GM12891 (cell line): ENCODE data around the gene IRAK1.

Experiments used
- DNase-seq: peaks from one replicate; pipeline ENCODE4 v3.0.0; 2011; ENCODE audit warnings: low spot score; ENCODE audit not compliant: insufficient read length
- FAIRE-seq: peaks from 2 replicates; lab custom pipeline; 2011; peaks lifted over from hg19 to GRCh38; lab: Jason Lieb, UNC
- PAX5 ChIP-seq: IDR thresholded peaks from 2 replicates; pipeline ENCODE4 v1.6.1; 2011; ENCODE audit warnings: low read length, moderate library complexity, mild to moderate bottlenecking; ENCODE audit not compliant: insufficient read depth, severe bottlenecking
- POLR2A ChIP-seq: IDR thresholded peaks from 2 replicates; pipeline ENCODE4 v1.6.1; 2011; ENCODE audit warnings: low read depth, low read length, control low read depth
- POLR2AphosphoS5 ChIP-seq: IDR thresholded peaks from 2 replicates; pipeline ENCODE4 v1.6.1; 2011; ENCODE audit warnings: low read depth, low read length, control low read depth
- POU2F2 ChIP-seq: IDR thresholded peaks from 2 replicates; pipeline ENCODE4 v1.6.1; 2011; ENCODE audit warnings: low read depth, mild to moderate bottlenecking, control low read depth, low read length, moderate library complexity
- SPI1 ChIP-seq: IDR thresholded peaks from 2 replicates; pipeline ENCODE4 v1.6.1; 2011; ENCODE audit warnings: low read depth, low read length, control low read depth
- TAF1 ChIP-seq: IDR thresholded peaks from 2 replicates; pipeline ENCODE4 v1.6.1; 2011; ENCODE audit warnings: low read depth, low read length, control low read depth

IRAK1 gene

GRCh38 chrX:153967536-153968224 is 52.0 kb downstream of the IRAK1 start:
- no peak for DNase-seq
- peak; percentile 96 for FAIRE-seq
- TF ChIP-seq POLR2A (no peak), SPI1 (no peak), POU2F2 (no peak), PAX5 (no peak), POLR2AphosphoS5 (no peak), TAF1 (no peak)

DNA sequence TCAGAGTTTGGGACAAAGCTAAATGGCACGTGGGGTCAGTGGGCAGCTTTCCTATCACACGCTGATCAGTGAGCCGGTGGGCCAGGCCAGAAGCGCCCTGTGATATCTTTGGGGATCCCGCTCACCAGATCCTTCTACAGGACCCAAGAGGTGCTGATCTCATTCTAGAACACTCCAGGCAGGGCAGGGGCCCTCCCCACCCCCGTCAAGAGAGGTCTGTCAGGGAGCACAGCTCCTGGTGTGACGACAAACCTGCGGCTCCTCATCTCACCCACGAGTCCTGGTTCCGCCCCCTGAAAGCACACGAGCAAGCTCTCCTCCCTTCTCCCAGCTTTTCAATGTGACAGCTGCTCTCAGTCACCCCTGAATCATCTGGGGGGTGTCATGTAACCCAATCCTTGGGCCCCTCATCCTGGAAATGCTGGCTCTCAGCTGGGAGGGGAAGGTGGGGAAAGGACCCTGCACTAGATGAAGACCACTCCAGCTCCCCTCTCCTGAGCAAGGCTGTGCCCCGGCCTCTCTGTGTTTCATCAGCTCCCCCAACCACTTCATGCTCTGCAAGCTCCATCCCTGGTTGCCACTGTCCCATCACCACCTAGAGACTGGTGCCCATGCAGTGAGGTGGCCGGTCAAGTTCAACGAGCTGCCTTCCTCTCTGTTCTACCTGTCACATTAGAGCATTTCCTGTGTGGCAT is 52.7 kb downstream of the IRAK1 start:
- no peak for DNase-seq
- TF ChIP-seq POLR2A (no peak), POLR2AphosphoS5 (peak; percentile 37; the same call in 1 of the 2 replicates)
- no peak for FAIRE-seq

DNA sequence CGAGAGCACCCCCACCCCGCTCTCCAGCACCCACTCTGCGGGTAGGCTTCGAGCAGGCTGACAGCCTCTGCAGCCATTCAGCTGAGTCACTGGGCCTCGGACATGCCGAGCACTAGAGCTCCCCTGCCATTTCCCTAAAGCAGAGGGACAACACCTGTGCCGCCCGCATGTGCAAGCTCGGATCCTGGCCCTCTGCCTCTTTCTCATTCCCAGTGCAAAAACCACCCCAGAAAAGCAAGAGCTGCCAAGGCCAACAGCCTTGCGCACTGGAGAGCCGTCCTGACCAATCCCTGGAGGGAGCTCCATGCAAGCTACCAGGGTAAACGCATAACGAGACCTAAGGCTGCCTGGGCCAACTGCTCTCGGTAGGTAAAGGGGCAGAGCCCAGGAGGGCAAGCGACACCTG is 53.4 kb downstream of the IRAK1 start:
- FAIRE-seq (no peak), DNase-seq (no peak)
- TF ChIP-seq PAX5 (no peak), POLR2AphosphoS5 (no peak), TAF1 (no peak), POLR2A (no peak), SPI1 (no peak), POU2F2 (no peak)

GRCh38 chrX:153965406-153965805 is 54.3 kb downstream of the IRAK1 start:
- peak; percentile 33 for FAIRE-seq
- no peak for DNase-seq

DNA sequence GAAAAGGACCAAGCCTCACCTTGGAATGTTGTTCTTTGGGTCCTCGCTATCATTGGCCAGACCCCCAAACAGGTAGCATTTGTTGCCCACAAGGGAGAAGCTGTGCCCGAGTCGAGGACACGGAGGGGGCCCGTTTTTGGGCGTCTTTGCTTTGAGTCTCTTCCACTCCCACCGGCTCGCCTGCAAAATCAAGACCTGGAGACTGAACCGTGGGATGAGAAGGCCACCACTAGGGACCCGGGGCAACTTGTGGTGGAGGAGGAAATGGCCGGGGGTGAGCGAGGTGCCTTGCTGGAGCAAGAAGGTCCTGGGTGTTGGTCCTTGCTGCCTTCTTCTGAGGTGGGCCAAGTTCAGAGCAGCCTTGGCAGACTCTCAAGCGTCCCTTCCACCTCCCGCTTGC is 55.6 kb downstream of the IRAK1 start:
- FAIRE-seq: no peak
- TF ChIP-seq POLR2AphosphoS5: no peak
- no peak for TF ChIP-seq PAX5
- no peak for TF ChIP-seq TAF1
- TF ChIP-seq SPI1: no peak
- TF ChIP-seq POLR2A: no peak
- no peak for TF ChIP-seq POU2F2
- DNase-seq: no peak

More at GRCh38 chrX:153965406-153965805, 54.3 kb downstream of the IRAK1 start:
- TF ChIP-seq POLR2AphosphoS5 (no peak), POU2F2 (no peak)

DNA sequence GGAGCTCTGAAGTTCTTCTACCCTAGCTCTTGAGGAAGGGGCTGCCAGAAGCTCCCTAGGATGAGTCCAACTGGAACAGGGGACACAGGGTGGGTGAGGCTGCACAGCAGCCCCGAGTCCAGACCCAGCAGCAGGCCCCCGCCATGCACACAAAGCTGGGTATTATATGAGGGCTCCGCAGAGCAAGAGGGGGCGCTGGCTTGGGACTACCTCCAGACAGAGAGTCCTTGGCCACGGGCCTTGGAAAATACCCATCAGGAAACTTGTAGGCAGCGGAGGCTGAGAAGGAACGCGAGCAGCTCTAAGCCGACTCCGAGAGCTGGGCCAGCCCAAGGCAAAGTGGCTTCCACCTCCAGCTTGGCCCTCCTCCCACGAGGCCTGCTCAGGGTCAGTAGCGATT is 56.2 kb downstream of the IRAK1 start:
- DNase-seq (no peak), FAIRE-seq (no peak)
- TF ChIP-seq TAF1: no peak
- no peak for TF ChIP-seq PAX5
- no peak for TF ChIP-seq POLR2A
- no peak for TF ChIP-seq POU2F2
- TF ChIP-seq POLR2AphosphoS5: no peak
- no peak for TF ChIP-seq SPI1

GRCh38 chrX:153961292-153961691 is 58.4 kb downstream of the IRAK1 start:
- no peak for FAIRE-seq
- no peak for TF ChIP-seq SPI1

GRCh38 chrX:153960786-153961185 is 58.9 kb downstream of the IRAK1 start:
- no peak for FAIRE-seq

More at GRCh38 chrX:153961292-153961691, 58.4 kb downstream of the IRAK1 start:
- DNase-seq: no peak

More at GRCh38 chrX:153960786-153961185, 58.9 kb downstream of the IRAK1 start:
- TF ChIP-seq POLR2A (no peak), PAX5 (no peak), POLR2AphosphoS5 (no peak), TAF1 (no peak), POU2F2 (no peak), SPI1 (no peak)
- no peak for DNase-seq
